Progenitor cell of endocrine pancreas (in vitro differentiated cells): ENCODE data around the gene TRAF2. TPM values are rescaled to one million over a fixed set of nuclear protein-coding genes. Genes with fewer than 3 reads are reported as not detected.

ENCODE experiments used
- DNase-seq: peaks from one replicate; pipeline ENCODE4 v3.0.0; 2021; ENCODE audit warnings: low spot score; ENCODE audit not compliant: unreplicated experiment
- H3K27ac Mint-ChIP-seq: 2 replicates; pipeline ENCODE4 v1.8.0; 2021; ENCODE audit warnings: mild to moderate bottlenecking, moderate library complexity, mixed read lengths
- H3K27me3 Mint-ChIP-seq: 2 replicates; pipeline ENCODE4 v1.8.0; 2021; ENCODE audit warnings: mixed read lengths
- H3K36me3 Mint-ChIP-seq: 2 replicates; pipeline ENCODE4 v1.8.0; 2022; ENCODE audit warnings: mixed read lengths; ENCODE audit not compliant: insufficient read depth
- H3K4me1 Mint-ChIP-seq: 2 replicates; pipeline ENCODE4 v1.8.0; 2021; ENCODE audit warnings: low read depth, mixed read lengths
- H3K4me3 Mint-ChIP-seq: 2 replicates; pipeline ENCODE4 v1.8.0; 2021; ENCODE audit warnings: low read depth, mild to moderate bottlenecking, moderate library complexity, mixed read lengths
- H3K9me3 Mint-ChIP-seq: 2 replicates; pipeline ENCODE4 v1.8.0; 2021; ENCODE audit warnings: low read depth, mixed read lengths
- total RNA-seq: library from RNA; stranded (reverse); gene quantifications from 2 replicates; pipeline ENCODE4 v1.2.1, GENCODE V29; 2021
- TF ChIP-seq, protein P1 (sequence below): fragments of 200-600 bp; sonication (generic); IDR thresholded peaks from one replicate; pipeline ENCODE4 v1.5.0; 2021; ENCODE audit warnings: antibody characterized with exemption, mild to moderate bottlenecking; ENCODE audit not compliant: unreplicated experiment

The TRAF2 gene
- total RNA-seq, 1 donor from 2014 or later = 23.4 TPM

DNA sequence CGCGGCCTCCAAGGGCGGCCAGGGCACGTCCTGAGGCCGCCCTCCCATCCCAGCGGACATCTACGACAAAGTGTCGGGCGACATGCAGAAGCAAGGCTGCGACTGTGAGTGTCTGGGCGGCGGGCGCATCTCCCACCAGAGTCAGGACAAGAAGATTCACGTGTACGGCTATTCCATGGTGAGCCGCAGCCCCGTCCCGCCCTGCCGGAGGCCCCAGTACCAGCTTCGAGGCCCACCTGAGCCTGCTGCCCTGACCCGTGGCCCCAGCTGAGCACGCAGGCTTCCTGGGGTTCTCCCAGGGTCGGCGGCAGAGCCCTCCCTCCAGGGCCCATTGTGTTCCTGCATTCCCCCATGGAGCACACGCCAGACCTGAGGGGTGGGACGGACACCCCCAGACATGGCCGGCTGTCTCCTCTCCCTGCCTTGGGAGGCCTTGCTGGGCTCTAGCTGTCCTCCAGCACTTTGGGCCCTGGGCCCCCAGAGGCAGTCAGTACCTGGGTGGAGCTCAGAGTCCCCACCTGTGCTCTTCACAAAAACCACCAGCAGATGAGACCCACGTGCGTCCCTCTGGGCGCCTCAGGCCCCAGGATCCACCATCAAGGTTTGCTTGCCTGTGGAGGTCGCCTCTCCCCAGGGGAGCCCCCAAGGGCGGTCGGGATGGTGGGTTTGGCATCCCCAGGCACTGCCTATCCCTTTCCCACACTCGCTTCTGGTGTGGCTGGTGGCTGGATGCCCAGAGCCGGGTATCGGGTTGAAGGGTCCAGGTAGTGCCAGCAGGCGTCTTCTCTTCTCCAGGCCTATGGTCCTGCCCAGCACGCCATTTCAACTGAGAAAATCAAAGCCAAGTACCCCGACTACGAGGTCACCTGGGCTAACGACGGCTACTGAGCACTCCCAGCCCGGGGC lies 36.1 kb upstream of the TRAF2 start:
- no peak for DNase-seq
- Mint-ChIP-seq H3K36me3 (peaks cover 2% of the 10 kb centered on the region), H3K27ac (peak overlapping the region; percentile 93), H3K4me1 (peaks cover 3% of the 10 kb centered on the region), H3K9me3 (no peaks in the 10 kb centered on the region), H3K27me3 (peaks cover 6% of the 10 kb centered on the region), H3K4me3 (peak overlapping the region; percentile 93)
- TF ChIP-seq, protein P1, sequence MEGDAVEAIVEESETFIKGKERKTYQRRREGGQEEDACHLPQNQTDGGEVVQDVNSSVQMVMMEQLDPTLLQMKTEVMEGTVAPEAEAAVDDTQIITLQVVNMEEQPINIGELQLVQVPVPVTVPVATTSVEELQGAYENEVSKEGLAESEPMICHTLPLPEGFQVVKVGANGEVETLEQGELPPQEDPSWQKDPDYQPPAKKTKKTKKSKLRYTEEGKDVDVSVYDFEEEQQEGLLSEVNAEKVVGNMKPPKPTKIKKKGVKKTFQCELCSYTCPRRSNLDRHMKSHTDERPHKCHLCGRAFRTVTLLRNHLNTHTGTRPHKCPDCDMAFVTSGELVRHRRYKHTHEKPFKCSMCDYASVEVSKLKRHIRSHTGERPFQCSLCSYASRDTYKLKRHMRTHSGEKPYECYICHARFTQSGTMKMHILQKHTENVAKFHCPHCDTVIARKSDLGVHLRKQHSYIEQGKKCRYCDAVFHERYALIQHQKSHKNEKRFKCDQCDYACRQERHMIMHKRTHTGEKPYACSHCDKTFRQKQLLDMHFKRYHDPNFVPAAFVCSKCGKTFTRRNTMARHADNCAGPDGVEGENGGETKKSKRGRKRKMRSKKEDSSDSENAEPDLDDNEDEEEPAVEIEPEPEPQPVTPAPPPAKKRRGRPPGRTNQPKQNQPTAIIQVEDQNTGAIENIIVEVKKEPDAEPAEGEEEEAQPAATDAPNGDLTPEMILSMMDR = no peak

DNA sequence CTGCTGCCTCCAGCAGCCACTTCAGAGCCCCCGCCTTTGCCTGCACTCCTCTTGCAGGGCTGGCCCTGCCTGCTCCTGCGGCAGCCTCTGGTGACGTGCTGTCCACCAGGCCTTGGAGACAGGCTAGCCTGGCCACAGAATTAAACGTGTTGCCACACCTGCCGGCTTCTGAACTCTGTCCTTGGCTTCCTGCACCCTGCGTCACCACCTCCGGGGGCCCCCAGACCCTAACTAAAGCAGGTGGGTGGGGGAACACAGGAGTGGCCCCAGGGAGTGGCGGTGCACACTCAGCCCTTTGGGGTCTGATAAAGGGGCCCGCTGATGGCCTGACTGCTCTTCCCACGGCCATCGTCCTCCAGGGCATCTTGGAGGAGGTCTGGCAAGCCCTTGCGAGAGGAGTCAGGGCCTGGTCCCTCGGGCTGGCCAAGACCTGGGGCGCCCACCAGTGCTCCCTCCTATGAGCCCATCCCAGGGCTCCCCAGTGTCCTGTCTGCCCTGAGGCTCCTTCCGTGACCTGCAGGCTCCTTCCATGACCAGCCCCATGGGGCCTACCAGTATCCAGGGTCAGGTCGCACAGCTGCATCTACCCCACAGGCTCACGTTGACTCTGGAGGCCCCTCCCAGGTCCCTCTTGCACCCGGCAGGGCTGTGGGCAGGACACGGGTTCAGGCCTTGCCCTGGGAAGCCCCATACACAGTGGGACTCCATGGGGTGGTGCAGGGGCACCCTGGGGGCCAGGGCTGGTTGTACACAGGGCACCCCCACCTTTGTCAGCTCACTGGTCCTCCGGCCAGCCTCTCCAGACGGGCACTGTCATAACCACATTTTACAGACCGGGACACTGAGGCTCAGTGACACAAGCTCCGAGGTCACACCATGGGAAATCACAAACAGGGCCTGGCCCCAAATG lies 35.2 kb upstream of the TRAF2 start:
- H3K27me3 Mint-ChIP-seq = peaks cover 6% of the 10 kb centered on the region
- H3K4me1 Mint-ChIP-seq = peaks cover 3% of the 10 kb centered on the region
- no peaks in the 10 kb centered on the region for H3K9me3 Mint-ChIP-seq
- DNase-seq = no peak
- TF ChIP-seq, protein P1 = no peak
- peaks cover 2% of the 10 kb centered on the region for H3K36me3 Mint-ChIP-seq
- no peak overlapping the region for H3K4me3 Mint-ChIP-seq
- no peak overlapping the region for H3K27ac Mint-ChIP-seq

DNA sequence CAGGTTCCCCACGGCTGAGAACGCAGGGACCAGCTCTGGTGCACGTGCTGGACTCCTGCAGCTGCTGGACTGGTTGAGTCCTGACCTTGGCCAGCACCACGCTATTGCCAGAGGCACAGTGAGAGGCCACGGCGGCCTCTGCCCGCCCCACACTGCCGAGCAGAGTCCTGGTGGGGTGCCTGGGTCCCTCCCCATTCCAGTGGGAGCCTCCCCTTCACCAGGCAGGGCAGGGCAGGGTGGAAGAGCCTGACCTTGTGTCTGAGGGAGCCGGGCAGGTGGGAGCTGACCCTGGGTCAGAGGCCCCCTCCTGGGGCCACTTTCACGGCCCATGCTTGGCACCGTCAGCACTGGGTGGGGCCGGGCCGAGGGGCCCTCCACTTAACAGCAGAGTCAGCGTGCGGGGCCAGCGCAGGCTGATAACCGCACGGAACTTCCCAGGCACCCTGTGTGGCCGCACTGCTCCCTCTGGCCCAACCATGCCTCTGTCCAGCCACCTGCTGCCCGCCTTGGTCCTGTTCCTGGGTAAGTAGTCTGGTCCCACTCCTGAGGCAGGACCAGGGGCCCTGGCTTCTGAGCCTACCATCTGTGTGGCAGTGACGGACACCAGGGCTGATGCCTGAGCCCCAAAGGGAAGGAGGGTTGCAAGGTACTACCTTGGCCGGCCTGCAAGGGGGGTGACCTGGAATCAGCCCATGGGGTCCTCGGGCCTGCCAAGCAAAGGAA lies 34.2 kb upstream of the TRAF2 start, which contains the start of gene MAMDC4:
Gene MAMDC4 (plus strand): TSS at position 406 of the 723 bp plus-strand sequence. CDS start 71 bp downstream, at position 477.
- Mint-ChIP-seq H3K36me3 (no peaks in the 10 kb centered on the region), H3K27ac (peak within 1 kb of the TSS; percentile 24), H3K4me3 (no peak within 1 kb of the TSS), H3K9me3 (no peaks in the 10 kb centered on the region), H3K4me1 (peaks cover 3% of the 10 kb centered on the region), H3K27me3 (peaks cover 3% of the 10 kb centered on the region)
- TF ChIP-seq, protein P1 = no peak
- DNase-seq = no peak

DNA sequence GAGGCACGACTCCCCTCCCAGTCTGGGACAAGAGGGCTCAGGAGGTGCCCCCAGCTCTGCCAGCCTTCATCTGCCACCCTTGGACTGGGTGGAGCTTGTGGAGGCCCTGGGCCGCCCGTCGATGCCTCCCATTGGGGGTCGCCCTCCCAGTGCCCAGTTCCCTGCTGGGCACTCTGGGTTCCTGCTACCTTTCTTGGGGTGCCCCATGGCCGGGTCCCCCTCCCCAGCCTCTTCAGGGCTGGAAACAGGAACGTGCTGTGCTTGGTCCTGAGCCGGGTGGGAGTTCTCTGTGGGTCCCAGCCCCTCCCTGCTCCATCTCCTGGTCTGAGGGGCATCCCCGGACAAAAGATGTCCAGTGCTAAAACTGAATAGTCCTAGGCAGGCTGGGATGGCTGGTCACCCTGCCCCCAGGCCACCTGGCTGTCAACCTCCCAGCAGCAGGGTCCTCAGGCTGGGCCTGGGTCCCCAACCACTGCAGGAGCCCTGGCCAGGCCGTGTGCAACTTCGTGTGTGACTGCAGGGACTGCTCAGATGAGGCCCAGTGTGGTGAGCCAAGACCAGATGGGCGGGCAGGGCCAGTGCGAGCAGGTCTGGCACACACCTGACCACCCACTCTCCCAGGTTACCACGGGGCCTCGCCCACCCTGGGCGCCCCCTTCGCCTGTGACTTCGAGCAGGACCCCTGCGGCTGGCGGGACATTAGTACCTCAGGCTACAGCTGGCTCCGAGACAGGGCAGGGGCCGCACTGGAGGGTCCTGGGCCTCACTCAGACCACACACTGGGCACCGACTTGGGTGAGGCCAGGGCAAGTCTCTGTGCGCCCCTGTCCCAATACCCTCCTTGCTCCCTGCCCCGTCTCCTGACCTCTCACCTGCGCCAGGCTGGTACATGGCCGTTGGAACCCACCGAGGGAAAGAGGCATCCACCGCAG lies 33.4 kb upstream of the TRAF2 start:
- Mint-ChIP-seq H3K4me1 (peaks cover 3% of the 10 kb centered on the region), H3K4me3 (no peak overlapping the region), H3K36me3 (no peaks in the 10 kb centered on the region), H3K9me3 (no peaks in the 10 kb centered on the region), H3K27ac (peak overlapping the region; percentile 24), H3K27me3 (no peaks in the 10 kb centered on the region)
- DNase-seq = no peak
- TF ChIP-seq, protein P1 = no peak
